Suppressor macrophage (primary cell): ENCODE results near the gene YBX2.
"Not testable (repeated sequence)": the region's sequence is repeated elsewhere in the genome, so short reads cannot be mapped to it uniquely, and the experiment has no call there.

Source experiments
- DNase-seq, 4 experiments: peaks; one replicate each; pipeline ENCODE4 v3.0.0-alpha.2; 2020 to 2022

The YBX2 gene

DNA sequence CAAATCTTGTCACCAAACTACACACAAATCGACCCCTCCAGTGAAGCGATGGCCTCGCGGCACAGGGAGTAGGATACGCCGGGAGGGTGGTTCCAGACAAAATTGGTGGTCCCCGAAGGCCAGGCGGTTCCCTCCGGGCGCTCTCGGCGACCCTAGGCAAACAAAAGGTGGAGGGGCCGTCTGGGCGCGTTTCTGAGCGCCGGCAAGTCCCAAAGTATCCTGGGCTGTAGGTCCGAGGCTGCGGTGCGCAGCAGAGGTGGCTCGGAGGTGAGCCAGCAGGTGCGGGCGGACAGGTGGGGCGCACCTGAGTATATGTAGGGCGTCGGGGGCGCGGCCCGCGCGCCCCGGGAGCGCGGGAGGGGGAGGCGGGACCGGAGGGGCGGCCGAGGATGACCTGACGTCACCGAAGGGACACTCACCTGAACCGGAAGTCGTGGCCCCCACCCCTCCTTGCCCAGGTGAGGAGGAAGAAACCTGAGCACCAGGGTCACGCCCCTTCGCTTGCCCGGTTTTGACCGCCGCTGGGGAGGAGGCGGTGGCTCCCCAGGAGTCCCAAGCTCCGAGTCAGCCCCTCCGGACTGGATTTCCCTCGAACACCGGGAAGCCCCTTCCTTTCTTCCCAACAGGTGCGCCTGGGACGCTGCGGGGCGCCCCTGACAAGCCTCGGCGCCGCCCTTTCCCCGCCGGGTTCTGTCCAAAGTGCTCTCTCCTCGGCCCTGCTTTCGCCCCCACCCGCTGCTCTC is 32.1 kb downstream of the YBX2 start, which contains the start of gene CLDN7:
CLDN7 (minus strand) TSS at position 287 of the 743 bp plus-strand sequence. CDS start 435 bp downstream, outside the sequence.
- DNase-seq = no peak

- peak in 1 of 4 experiments; percentile 18 for DNase-seq
Observed at GRCh38 chr17:7261379-7262191, 32.9 kb downstream of the YBX2 start.

- peak in 2 of 4 experiments; percentile 30 to 39 for DNase-seq
Observed at GRCh38 chr17:7260651-7261378, 33.6 kb downstream of the YBX2 start.

GRCh38 chr17:7260151-7260550 is 34.3 kb downstream of the YBX2 start:
- no peak for DNase-seq

- DNase-seq = no peak
Observed at GRCh38 chr17:7259555-7259889, 34.9 kb downstream of the YBX2 start.

GRCh38 chr17:7258731-7259554 is 35.5 kb downstream of the YBX2 start:
- peak; percentile 76 to 91 (median 88) for DNase-seq

DNA sequence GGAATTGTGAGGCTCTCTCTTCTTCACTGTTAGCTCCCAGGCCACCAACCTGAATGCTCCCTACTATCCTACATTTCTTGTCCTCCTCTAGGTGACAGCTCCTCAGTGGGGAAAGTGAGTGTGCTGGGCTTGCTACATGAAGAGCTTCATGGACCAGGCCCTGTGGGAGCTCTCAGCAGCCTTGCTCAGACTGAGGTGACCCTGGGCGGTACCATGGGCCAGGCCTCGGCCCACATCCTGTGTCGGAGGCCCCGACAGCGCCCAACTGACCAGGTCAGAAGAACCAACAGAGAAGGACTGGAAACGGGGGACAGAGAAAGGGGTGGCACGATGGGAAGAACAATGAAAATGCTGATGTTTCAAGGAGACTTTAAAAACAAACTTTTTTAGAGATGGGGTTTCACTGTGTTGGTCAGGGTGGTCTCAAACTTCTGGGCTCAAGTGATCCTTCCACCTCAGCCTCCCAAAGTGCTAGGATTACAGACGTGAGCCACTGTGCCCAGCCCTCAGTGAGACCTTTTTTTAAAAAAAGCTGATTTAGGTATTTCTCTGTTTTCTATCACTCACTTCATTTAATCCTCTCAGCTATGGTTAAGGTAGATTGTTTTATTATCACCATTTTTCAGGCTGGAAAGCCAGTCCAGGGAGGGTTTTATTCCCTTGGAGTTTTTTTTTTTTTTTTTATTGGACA is 37.5 kb downstream of the YBX2 start:
- DNase-seq = no peak

- DNase-seq = no peak
Observed at GRCh38 chr17:7254511-7254910, 39.9 kb downstream of the YBX2 start.

DNA sequence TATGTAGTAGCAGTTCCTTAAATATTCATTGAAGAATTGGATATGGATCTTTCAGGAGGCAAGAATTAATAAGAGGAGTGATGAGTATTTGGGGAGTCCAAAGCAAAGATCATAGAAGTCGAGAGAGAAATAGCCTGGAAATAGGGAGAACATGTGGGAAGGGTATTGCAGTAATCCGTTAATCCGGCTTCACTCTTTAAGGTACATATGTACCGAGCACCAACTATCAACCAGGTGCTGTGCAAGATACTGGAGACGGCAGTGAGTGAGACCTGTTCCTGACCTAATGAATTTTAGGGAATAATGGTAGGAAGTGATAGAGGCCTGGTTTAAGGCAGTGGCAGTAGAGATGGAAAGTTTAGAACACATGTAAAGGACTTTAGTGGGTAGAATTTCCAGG is 41.4 kb downstream of the YBX2 start:
- DNase-seq = no peak

GRCh38 chr17:7252176-7253043 is 42.0 kb downstream of the YBX2 start, which contains the start of gene ELP5:
ELP5 (plus strand) TSS chr17:7252215; CDS start chr17:7252551, 336 bp downstream.
- peak; percentile 94 to 96 (median 96) for DNase-seq

GRCh38 chr17:7251661-7252175 is 42.7 kb downstream of the YBX2 start, which contains the start of gene CTDNEP1:
CTDNEP1 (minus strand) TSS chr17:7251734; CDS start chr17:7251296, 438 bp downstream.
- peak; percentile 99 to 100 (median 100) for DNase-seq

DNA sequence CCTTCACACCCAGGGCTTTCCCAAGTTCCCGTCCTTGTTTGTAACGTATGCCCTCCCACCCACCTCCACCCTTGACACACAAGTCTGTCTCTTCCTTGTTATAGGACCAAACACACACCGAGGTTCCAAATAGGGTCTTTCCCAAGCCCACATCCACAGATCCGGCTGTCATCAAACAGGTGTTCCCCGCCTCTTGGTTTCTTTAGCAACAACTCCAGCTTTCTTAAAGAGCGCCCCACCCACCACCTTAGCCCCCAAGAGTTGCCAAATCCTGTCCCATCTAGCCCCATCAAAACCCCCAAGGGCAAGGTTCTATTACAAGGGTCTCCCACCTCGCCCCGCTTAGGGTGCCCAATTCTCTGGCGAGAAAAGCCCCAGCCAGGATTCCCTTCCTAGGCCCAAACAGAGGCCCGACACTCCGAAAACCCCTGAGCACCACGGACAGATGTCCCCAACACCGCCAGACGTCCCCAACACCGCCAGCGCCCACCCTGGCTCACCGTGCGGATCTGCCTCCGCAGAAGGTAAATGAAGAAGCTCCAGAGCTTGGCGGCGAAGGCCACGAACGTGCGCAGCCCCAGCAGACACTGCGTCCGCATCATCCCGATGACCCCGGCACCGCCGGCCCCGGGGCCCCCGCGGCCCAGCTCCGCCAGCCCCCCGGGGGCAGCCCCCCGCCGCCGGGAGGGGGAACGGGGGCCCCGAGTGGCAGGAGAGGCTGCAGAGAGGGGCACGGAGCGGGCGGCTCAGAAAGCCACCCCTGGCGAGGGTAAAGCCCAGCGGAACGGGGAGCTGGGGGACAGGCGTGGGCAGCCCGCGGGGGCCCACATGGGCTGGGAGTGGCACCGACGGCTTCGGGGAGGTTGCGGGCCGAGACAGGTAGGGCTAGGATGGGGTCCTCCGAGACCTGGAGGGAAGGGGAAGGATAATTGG is 43.5 kb downstream of the YBX2 start:
- peak in 3 of 4 experiments; percentile 50 to 64 (median 64) for DNase-seq

GRCh38 chr17:7249830-7250229 is 44.6 kb downstream of the YBX2 start:
- DNase-seq = peak in 3 of 4 experiments; percentile 43 to 50 (median 47)

DNA sequence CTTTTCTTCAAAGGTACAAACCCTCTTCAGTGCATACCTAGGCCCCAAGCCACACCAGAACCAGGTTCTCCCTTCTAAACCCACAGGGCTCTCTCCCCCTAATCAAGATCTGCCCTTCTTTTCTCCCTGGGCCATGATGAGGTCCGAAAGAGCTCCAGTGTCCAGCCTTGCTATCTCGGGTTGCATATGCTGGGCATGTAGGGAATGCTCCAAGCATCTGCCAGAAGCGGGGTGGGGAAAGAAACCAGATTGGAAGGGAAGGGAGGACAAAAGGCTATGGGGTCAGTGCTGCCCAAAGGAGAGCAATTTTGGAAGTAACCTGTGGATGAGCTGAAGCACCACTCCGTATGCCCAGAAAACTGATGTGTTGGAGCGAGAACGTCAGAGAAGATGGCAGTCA is 45.2 kb downstream of the YBX2 start:
- DNase-seq = no peak

DNA sequence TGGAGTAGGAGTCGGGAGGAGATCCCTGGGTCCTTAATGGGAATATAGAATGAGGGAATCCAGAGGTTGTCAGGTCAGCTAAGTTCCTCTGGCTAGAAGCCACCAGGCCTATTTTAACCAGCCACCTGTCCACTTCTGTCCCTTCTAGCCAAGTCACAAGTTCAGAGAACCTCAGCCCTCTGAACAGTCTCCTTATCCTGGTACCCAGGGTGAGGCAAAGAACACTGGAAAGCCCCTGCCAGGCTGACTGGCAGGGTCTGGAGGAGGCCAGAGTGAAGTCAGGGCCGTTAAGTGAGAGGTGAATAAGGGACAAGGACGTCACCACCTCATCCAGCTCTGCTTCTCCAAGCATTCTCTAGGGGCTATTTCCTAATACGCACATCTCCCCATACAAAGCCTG is 45.6 kb downstream of the YBX2 start:
- no peak for DNase-seq

DNA sequence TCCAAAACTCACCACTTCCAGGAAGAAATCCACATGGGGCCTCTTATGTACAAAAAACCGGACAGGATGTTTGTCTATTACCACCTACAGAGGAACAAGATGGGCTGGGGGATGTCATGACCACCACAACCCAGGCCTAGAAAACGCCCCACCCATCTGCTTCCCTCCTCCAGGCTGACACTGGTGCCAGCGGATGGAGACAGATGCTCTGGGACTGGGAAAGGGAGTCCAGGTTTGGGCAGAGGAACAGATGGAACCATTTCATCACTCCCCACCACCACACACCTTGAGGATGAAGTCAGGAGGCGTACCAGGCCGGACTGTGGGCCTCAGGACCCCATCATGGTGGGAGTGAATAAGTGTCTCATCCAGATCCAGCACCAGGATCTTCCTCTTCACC is 47.7 kb downstream of the YBX2 start:
- no peak for DNase-seq

DNA sequence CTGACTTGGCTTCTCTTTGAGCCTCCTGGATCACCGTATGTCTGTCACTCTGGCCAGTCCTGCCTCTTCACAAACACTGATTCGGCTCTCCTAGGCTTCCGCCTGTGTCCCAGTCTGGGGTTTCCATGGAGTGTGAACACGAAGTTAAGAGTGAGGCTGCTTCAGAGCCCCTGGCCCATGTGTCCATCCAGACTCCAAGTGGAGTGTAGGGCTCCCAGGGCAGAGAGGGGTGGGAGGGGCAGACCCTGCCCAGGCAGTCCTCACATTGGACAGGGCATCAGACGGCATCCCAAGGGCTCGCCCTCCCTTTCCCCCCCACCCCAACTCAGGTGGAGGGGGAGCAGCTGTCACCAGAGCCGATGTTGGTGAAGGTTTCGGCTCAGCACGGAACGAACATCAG is 50.6 kb downstream of the YBX2 start:
- DNase-seq = not testable (repeated sequence)

DNA sequence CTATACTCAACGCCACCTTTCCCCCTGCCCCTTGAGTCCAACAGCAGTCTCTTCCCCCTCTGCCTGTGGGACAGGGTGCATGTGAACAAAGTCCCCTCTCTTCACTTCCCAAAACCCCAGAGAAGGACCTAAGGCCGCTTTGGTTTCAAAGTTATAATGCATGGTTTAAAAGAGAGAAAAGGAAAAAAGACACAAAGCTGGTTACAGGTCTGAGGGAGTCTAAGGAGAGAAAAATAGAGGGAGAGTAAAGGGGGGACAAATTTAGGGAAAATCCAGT is 51.0 kb downstream of the YBX2 start:
- no peak for DNase-seq
